ENCODE data around the gene VAV2.

Gene VAV2

DNA sequence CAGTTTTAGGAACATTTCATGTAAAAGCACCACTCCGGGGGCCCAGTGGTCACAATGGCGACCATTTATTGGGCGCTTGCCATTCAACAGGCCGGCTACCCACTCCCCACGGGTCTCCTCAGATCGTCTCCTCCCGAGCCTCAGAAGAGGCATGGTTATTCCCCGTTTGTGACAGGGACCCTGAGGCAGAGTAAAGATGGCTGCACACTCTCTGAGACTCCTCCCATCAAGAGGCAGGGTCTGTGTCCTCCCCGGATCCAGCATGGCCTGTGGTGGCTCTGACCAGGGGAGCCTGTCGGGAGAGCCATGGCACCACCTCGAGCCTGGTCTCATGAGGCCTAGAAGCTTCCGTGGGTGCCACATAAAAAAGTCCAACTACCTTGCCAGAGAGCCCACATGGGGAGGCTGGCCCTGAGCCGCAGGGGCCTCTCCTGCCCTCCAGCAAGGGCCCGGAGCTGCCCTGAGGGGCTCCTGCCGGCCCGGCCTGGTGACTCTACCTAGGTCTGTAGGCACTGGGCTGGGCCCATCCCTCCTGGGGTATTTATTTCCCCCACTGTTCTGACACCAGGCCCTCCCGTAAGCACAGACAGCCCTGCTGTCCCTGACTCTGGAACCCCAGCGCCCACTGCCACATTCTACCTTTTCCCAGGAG is 90.8 kb downstream of the VAV2 start:
- no peak for TF ChIP-seq CEBPB (IDR thresholded peaks at IDR 0.05)
- TF ChIP-seq TAF1 (IDR thresholded peaks at IDR 0.05; ENCODE audit: low read depth): no peak

DNA sequence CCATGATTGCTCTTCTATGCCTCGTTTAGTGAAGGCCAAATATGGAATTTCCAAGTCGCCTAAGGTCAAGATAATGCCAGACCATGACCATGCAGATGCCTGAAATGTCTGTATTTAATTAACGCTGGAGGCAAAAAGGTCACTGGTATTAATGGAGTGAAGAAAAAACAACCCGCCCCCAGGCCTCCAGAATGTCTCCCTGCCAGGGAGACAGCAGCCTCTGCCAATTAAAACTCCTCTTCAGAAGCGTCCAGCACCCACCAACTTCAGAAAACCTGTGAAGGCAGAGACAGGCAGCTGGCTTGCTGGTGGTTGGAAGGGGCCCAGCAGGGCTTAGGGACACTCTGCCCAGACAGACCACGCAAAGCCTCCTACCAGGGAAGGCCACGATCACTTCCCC is 94.4 kb downstream of the VAV2 start:
- TF ChIP-seq TCF12 (IDR thresholded peaks at IDR 0.05; ENCODE audit: low read depth) (no peak), NFIC (IDR thresholded peaks at IDR 0.05) (no peak)

DNA sequence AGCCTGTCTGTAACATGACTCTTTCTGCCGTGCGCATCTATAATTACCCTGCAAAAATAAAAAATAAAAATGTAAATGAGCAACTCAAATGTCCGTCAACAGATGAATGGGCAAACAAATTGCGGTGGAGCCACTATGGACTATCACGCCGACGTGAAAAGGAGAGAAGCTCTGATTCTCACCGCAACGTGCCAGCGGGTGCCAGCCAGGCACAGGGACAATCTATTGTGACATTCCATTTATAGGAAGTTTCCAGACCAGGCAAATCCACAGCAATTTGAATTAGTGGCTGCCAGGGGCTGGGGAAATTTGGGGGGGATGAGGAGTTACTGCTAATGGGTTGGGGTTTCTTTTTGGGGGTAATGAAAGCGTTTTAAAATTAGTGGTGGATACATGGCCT is 96.8 kb downstream of the VAV2 start:
- TF ChIP-seq CEBPB (IDR thresholded peaks at IDR 0.05) (no peak), RAD21 (IDR thresholded peaks at IDR 0.05; ENCODE audit: low read depth) (no peak), CREB1 (IDR thresholded peaks at IDR 0.05; ENCODE audit: low read depth) (no peak), EP300 (IDR thresholded peaks at IDR 0.05; ENCODE audit: borderline replicate concordance) (no peak), NFIC (IDR thresholded peaks at IDR 0.05) (no peak), ZBTB7A (IDR thresholded peaks at IDR 0.05; ENCODE audit: low read depth) (no peak), TAF1 (IDR thresholded peaks at IDR 0.05; ENCODE audit: low read depth) (no peak), EGR1 (IDR thresholded peaks at IDR 0.05) (no peak), TCF12 (IDR thresholded peaks at IDR 0.05; ENCODE audit: low read depth) (no peak), TEAD4 (IDR thresholded peaks at IDR 0.05) (no peak), FOXM1 (IDR thresholded peaks at IDR 0.05; ENCODE audit: borderline replicate concordance, low read depth) (no peak), YY1 (IDR thresholded peaks at IDR 0.05; ENCODE audit: low read depth) (no peak)
- TF ChIP-seq, protein P1, sequence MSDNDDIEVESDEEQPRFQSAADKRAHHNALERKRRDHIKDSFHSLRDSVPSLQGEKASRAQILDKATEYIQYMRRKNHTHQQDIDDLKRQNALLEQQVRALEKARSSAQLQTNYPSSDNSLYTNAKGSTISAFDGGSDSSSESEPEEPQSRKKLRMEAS (IDR thresholded peaks at IDR 0.05): no peak
- TF ChIP-seq, protein P2, sequence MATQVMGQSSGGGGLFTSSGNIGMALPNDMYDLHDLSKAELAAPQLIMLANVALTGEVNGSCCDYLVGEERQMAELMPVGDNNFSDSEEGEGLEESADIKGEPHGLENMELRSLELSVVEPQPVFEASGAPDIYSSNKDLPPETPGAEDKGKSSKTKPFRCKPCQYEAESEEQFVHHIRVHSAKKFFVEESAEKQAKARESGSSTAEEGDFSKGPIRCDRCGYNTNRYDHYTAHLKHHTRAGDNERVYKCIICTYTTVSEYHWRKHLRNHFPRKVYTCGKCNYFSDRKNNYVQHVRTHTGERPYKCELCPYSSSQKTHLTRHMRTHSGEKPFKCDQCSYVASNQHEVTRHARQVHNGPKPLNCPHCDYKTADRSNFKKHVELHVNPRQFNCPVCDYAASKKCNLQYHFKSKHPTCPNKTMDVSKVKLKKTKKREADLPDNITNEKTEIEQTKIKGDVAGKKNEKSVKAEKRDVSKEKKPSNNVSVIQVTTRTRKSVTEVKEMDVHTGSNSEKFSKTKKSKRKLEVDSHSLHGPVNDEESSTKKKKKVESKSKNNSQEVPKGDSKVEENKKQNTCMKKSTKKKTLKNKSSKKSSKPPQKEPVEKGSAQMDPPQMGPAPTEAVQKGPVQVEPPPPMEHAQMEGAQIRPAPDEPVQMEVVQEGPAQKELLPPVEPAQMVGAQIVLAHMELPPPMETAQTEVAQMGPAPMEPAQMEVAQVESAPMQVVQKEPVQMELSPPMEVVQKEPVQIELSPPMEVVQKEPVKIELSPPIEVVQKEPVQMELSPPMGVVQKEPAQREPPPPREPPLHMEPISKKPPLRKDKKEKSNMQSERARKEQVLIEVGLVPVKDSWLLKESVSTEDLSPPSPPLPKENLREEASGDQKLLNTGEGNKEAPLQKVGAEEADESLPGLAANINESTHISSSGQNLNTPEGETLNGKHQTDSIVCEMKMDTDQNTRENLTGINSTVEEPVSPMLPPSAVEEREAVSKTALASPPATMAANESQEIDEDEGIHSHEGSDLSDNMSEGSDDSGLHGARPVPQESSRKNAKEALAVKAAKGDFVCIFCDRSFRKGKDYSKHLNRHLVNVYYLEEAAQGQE (IDR thresholded peaks at IDR 0.05; ENCODE audit: low read depth): no peak
- TF ChIP-seq, protein P3, sequence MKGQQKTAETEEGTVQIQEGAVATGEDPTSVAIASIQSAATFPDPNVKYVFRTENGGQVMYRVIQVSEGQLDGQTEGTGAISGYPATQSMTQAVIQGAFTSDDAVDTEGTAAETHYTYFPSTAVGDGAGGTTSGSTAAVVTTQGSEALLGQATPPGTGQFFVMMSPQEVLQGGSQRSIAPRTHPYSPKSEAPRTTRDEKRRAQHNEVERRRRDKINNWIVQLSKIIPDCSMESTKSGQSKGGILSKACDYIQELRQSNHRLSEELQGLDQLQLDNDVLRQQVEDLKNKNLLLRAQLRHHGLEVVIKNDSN (IDR thresholded peaks at IDR 0.05): no peak

DNA sequence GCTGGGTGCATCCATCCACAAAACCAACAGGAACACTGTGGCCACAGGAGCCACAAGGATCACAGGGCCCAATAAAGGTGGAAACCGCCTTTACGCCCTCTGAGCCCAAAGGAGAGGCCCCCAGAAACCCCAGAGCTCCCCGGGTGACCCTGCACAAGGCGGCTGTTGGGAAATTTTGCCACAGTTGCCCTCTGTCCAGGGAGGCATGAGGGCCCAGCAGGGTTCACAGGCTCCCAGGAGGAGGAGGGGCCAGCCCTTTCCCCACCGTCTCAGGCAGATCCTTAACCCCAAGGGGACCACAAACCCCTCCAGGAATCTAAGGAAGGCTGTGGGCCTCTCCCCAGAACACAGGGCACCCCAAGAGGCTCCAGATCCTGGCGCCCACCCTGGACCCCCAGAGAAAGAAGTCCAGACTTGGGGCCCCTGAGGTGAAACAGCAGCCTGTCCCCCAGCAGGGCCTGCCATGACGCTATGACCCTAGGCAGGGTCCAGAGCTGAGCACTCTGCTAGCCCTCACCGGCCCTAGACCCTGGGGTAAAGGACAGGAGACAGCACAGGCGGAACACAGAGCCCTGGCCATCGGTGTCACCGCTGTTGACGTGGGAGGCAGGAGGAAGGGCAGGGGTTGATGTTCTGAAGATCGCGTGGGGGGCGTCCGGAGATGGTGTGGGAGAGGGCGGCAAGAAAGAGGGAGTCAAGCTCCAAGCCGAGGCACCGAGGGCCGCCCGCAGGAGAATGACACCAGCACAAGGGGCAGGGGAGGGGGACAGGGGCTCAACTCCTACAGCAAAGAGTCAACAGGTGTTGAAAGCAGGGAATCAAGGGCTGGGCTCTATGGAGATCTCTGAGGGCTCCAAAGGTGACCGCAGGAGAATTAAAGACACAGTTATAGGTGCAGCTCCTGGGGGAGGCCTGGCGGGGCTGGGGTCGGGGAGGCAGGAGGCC is 97.5 kb downstream of the VAV2 start:
- TF ChIP-seq EGR1 (IDR thresholded peaks at IDR 0.05): no peak
- TF ChIP-seq, protein P2 (IDR thresholded peaks at IDR 0.05; ENCODE audit: low read depth): no peak
- no peak for TF ChIP-seq TAF1 (IDR thresholded peaks at IDR 0.05; ENCODE audit: low read depth)
- TF ChIP-seq EP300 (IDR thresholded peaks at IDR 0.05; ENCODE audit: borderline replicate concordance): no peak
- no peak for TF ChIP-seq YY1 (IDR thresholded peaks at IDR 0.05; ENCODE audit: low read depth)
- no peak for TF ChIP-seq CEBPB (IDR thresholded peaks at IDR 0.05)
- TF ChIP-seq, protein P1 (IDR thresholded peaks at IDR 0.05): no peak

DNA sequence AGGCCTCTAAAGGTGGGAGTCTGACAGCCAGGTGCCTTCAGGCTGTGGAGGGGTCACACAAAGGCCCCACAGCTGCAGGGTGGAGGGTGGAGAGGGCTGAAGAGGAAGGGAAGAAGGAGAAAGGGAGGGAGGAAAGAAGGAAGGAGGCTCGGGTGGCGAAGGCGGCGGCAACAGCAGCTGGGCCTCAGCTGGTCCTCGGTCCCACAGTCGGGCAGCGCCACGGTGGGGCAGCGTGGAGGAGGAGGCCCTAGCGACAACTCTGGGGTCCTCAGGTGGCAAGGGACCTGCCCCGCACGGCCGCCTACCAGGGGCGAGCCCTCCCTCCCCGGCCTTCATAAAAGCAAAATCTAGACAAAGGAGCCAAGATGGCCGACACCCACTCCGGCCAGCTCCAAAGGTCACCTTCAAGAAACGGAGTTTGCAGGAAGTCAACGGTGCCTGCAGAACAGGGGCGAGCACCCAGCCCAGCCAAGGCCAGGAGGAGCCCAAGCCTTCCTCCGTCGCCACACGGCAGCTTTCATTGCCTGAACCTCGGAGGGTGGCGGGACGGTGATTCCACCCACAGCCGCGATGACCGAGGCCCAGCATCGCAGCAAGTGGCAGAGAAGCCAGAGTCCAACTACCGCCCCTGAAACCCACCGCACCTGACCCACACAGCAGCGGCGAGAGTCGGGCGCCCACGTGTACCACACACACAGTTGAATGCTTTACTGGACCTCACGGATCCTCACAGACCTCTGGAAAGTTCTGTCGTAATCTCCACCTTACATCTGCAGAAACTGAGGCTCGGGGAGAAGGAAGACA is 98.7 kb downstream of the VAV2 start:
- TF ChIP-seq, protein P2 (IDR thresholded peaks at IDR 0.05; ENCODE audit: low read depth): no peak
- no peak for TF ChIP-seq YY1 (IDR thresholded peaks at IDR 0.05; ENCODE audit: low read depth)
- TF ChIP-seq, protein P1 (IDR thresholded peaks at IDR 0.05): no peak
- no peak for TF ChIP-seq CEBPB (IDR thresholded peaks at IDR 0.05)
- TF ChIP-seq, protein P3 (IDR thresholded peaks at IDR 0.05): no peak
